ENCODE results near the gene SLC35G6. TPM values are rescaled to one million over a fixed set of nuclear protein-coding genes. Genes with fewer than 3 reads are reported as not detected.

Gene SLC35G6
- total and polyA plus RNA-seq, 2 of the 13 experiments (the other 11 are each of a cell fraction or from before 2014, with no cell fraction given): 0.07 TPM; not detected in 1

DNA sequence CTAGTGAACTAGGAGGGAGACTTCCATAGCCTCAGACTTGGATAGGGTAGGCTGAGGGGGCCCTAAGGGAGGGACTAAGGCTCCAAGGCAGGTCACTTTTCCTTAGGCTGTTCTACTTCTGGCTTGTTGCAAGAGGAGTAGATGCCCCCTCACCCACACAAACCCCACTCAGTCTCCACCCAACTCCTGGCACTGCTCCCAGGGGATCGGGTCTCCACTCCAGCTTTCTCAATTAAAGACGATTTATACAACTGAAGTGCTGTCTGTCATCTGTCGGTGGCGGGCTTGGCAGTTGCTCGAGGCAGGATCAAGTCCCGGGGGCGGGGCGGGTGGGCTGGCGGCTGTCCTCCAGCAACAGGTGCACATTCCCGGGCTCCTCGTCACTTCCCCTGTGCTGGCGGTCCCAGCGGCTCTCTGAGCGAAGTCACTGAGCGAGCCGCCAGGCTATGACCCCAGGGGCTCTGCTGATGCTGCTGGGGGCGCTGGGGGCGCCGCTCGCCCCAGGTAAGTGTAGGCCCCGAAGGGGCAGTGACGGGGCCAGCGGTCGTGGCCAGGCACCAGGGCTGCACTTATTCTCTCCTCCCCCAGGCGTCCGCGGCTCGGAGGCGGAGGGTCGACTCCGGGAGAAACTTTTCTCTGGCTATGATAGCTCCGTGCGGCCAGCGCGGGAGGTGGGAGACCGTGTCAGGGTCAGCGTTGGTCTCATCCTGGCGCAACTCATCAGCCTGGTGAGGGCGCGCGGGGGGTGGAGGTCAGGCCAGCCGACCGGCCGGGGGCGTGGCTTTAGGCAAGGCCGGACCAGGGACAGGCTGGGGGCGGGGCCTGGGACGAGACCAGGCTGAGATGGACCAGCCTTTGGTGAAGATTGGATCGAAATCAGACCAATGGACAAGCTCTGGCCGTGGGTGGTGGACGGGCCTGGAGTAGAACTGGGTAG is 36.3 kb upstream of the SLC35G6 start, which contains the start of gene CHRNB1 (continued):
- TF ChIP-seq, protein P1, sequence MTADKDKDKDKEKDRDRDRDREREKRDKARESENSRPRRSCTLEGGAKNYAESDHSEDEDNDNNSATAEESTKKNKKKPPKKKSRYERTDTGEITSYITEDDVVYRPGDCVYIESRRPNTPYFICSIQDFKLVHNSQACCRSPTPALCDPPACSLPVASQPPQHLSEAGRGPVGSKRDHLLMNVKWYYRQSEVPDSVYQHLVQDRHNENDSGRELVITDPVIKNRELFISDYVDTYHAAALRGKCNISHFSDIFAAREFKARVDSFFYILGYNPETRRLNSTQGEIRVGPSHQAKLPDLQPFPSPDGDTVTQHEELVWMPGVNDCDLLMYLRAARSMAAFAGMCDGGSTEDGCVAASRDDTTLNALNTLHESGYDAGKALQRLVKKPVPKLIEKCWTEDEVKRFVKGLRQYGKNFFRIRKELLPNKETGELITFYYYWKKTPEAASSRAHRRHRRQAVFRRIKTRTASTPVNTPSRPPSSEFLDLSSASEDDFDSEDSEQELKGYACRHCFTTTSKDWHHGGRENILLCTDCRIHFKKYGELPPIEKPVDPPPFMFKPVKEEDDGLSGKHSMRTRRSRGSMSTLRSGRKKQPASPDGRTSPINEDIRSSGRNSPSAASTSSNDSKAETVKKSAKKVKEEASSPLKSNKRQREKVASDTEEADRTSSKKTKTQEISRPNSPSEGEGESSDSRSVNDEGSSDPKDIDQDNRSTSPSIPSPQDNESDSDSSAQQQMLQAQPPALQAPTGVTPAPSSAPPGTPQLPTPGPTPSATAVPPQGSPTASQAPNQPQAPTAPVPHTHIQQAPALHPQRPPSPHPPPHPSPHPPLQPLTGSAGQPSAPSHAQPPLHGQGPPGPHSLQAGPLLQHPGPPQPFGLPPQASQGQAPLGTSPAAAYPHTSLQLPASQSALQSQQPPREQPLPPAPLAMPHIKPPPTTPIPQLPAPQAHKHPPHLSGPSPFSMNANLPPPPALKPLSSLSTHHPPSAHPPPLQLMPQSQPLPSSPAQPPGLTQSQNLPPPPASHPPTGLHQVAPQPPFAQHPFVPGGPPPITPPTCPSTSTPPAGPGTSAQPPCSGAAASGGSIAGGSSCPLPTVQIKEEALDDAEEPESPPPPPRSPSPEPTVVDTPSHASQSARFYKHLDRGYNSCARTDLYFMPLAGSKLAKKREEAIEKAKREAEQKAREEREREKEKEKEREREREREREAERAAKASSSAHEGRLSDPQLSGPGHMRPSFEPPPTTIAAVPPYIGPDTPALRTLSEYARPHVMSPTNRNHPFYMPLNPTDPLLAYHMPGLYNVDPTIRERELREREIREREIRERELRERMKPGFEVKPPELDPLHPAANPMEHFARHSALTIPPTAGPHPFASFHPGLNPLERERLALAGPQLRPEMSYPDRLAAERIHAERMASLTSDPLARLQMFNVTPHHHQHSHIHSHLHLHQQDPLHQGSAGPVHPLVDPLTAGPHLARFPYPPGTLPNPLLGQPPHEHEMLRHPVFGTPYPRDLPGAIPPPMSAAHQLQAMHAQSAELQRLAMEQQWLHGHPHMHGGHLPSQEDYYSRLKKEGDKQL (CRISPR knock-in tag; IDR thresholded peaks at IDR 0.05; ENCODE audit: low read depth): no peak
- TF ChIP-seq ZNF556 (CRISPR knock-in tag; IDR thresholded peaks at IDR 0.05; ENCODE audit: borderline replicate concordance) (peak; percentile 90), ATF7-NPFF (CRISPR knock-in tag; IDR thresholded peaks at IDR 0.05; ENCODE audit: low read depth) (peak; percentile 57), CBX5 (CRISPR knock-in tag; IDR thresholded peaks at IDR 0.05; ENCODE audit: borderline replicate concordance) (no peak), ZNF256 (CRISPR knock-in tag; conservative IDR thresholded peaks at IDR 0.05) (no peak), SAP130 (CRISPR knock-in tag; IDR thresholded peaks at IDR 0.05; ENCODE audit: low read depth) (peak; percentile 87), ZNF644 (CRISPR knock-in tag; IDR thresholded peaks at IDR 0.05; ENCODE audit: low read depth) (no peak), MZF1 (CRISPR knock-in tag; IDR thresholded peaks at IDR 0.05; ENCODE audit: borderline replicate concordance) (no peak), ZNF792 (CRISPR knock-in tag; IDR thresholded peaks at IDR 0.05) (peak; percentile 75), CCAR2 (optimal IDR thresholded peaks at IDR 0.05; ENCODE audit: low read depth, low read length) (no peak), RFX3 (CRISPR knock-in tag; IDR thresholded peaks at IDR 0.05) (no peak), JUND (CRISPR knock-in tag; IDR thresholded peaks at IDR 0.05) (no peak), THYN1 (CRISPR knock-in tag; IDR thresholded peaks at IDR 0.05; ENCODE audit: borderline replicate concordance, low read depth) (no peak), KLF15 (CRISPR knock-in tag; IDR thresholded peaks at IDR 0.05; ENCODE audit: borderline replicate concordance) (no peak), SUZ12 (IDR thresholded peaks at IDR 0.05; ENCODE audit: low read depth, low read length) (no peak)
- TF ChIP-seq, protein P2, sequence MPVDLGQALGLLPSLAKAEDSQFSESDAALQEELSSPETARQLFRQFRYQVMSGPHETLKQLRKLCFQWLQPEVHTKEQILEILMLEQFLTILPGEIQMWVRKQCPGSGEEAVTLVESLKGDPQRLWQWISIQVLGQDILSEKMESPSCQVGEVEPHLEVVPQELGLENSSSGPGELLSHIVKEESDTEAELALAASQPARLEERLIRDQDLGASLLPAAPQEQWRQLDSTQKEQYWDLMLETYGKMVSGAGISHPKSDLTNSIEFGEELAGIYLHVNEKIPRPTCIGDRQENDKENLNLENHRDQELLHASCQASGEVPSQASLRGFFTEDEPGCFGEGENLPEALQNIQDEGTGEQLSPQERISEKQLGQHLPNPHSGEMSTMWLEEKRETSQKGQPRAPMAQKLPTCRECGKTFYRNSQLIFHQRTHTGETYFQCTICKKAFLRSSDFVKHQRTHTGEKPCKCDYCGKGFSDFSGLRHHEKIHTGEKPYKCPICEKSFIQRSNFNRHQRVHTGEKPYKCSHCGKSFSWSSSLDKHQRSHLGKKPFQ (CRISPR knock-in tag; IDR thresholded peaks at IDR 0.05; ENCODE audit: insufficient replicate concordance): no peak
- TF ChIP-seq, protein P3, sequence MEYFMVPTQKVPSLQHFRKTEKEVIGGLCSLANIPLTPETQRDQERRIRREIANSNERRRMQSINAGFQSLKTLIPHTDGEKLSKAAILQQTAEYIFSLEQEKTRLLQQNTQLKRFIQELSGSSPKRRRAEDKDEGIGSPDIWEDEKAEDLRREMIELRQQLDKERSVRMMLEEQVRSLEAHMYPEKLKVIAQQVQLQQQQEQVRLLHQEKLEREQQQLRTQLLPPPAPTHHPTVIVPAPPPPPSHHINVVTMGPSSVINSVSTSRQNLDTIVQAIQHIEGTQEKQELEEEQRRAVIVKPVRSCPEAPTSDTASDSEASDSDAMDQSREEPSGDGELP (IDR thresholded peaks at IDR 0.05; ENCODE audit: borderline replicate concordance, low read depth): peak; percentile 72; the same call in 1 of the 2 replicates

Data from HepG2 (cell line).